ENCODE measurements around the gene KRTAP5-7. TPM values are rescaled to one million over a fixed set of nuclear protein-coding genes. Genes with fewer than 3 reads are reported as not detected.
A peak's percentile ranks its signal among the peaks of the same experiment; 100 is the strongest.

The KRTAP5-7 gene
- polyA plus RNA-seq, 1 of the 3 experiments (the other 2 are of a cell fraction): 0.07 TPM

- Histone ChIP-seq H3K4me1 (ENCODE audit: control insufficient read depth in 1 of 2, insufficient read depth in 2 of 2, low read depth in 1 of 2, low read length in 1 of 2) (peaks cover 10 to 18% of the 10 kb centered on the region in 2 experiments; a peak in 3 of 4 replicates), H3K9me2 (no peaks in the 10 kb centered on the region), H3K79me2 (ENCODE audit: insufficient read depth) (no peaks in the 10 kb centered on the region), H3K36me3 (replicated peaks in 1 of 2; ENCODE audit: control insufficient read depth in 1 of 2, insufficient read depth in 2 of 2, low read length in 1 of 2) (peaks cover 17 to 47% of the 10 kb centered on the region in 2 experiments), H3K4me3 (ENCODE audit: low read depth in 2 of 2, low read length in 1 of 2) (no peak overlapping the region), H3K4me2 (no peak overlapping the region), H3K27me3 (ENCODE audit: insufficient read depth) (no peaks in the 10 kb centered on the region), H3K9ac (no peak overlapping the region), H3F3A (replicated peaks; ENCODE audit: insufficient read depth) (peaks cover 3% of the 10 kb centered on the region), H2AFZ (ENCODE audit: low read depth) (no peak overlapping the region), H3K9me3 (no peaks in the 10 kb centered on the region), H4K20me1 (ENCODE audit: insufficient read depth) (no peaks in the 10 kb centered on the region), H3K27ac (ENCODE audit: low read depth in 2 of 2, low read length in 1 of 2) (no peak overlapping the region)
- ChIA-PET CTCF (no interaction called here), POLR2A (no interaction called here)
- TF ChIP-seq, protein P1, sequence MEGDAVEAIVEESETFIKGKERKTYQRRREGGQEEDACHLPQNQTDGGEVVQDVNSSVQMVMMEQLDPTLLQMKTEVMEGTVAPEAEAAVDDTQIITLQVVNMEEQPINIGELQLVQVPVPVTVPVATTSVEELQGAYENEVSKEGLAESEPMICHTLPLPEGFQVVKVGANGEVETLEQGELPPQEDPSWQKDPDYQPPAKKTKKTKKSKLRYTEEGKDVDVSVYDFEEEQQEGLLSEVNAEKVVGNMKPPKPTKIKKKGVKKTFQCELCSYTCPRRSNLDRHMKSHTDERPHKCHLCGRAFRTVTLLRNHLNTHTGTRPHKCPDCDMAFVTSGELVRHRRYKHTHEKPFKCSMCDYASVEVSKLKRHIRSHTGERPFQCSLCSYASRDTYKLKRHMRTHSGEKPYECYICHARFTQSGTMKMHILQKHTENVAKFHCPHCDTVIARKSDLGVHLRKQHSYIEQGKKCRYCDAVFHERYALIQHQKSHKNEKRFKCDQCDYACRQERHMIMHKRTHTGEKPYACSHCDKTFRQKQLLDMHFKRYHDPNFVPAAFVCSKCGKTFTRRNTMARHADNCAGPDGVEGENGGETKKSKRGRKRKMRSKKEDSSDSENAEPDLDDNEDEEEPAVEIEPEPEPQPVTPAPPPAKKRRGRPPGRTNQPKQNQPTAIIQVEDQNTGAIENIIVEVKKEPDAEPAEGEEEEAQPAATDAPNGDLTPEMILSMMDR (IDR thresholded peaks at IDR 0.05): no peak
- TF ChIP-seq, protein P2, sequence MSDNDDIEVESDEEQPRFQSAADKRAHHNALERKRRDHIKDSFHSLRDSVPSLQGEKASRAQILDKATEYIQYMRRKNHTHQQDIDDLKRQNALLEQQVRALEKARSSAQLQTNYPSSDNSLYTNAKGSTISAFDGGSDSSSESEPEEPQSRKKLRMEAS (IDR thresholded peaks at IDR 0.05; ENCODE audit: low read depth): no peak
- TF ChIP-seq TCF12 (IDR thresholded peaks at IDR 0.05): no peak
- no peak for TF ChIP-seq RXRA (IDR thresholded peaks at IDR 0.05; ENCODE audit: borderline replicate concordance, low read depth)
- TF ChIP-seq FOXJ3 (CRISPR knock-in tag; IDR thresholded peaks at IDR 0.05): no peak
- TF ChIP-seq RAD21 (IDR thresholded peaks at IDR 0.05; ENCODE audit: low read length): no peak
- no peak for DNase-seq
- 96% methylated on average over 1 of the region's 1 CpG for WGBS (ENCODE audit: low lambda C conversion rate)
Measured at GRCh38 chr11:71486320-71486719, 40.7 kb upstream of the KRTAP5-7 start.

- Histone ChIP-seq H3K4me1 (ENCODE audit: control insufficient read depth in 1 of 2, insufficient read depth in 2 of 2, low read depth in 1 of 2, low read length in 1 of 2) (peaks cover 10 to 18% of the 10 kb centered on the region in 2 experiments; a peak in 3 of 4 replicates), H3K36me3 (replicated peaks in 1 of 2; ENCODE audit: control insufficient read depth in 1 of 2, insufficient read depth in 2 of 2, low read length in 1 of 2) (peaks cover 6 to 46% of the 10 kb centered on the region in 2 experiments)
- no peak for TF ChIP-seq TEAD4 (IDR thresholded peaks at IDR 0.05; ENCODE audit: borderline replicate concordance, insufficient read depth)
- TF ChIP-seq, protein P2 (IDR thresholded peaks at IDR 0.05; ENCODE audit: low read depth): no peak
- TF ChIP-seq ELF1 (IDR thresholded peaks at IDR 0.05): no peak
- TF ChIP-seq, protein P3, sequence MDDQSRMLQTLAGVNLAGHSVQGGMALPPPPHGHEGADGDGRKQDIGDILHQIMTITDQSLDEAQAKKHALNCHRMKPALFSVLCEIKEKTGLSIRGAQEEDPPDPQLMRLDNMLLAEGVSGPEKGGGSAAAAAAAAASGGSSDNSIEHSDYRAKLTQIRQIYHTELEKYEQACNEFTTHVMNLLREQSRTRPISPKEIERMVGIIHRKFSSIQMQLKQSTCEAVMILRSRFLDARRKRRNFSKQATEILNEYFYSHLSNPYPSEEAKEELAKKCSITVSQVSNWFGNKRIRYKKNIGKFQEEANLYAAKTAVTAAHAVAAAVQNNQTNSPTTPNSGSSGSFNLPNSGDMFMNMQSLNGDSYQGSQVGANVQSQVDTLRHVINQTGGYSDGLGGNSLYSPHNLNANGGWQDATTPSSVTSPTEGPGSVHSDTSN (IDR thresholded peaks at IDR 0.05): no peak
- TF ChIP-seq FOXJ3 (CRISPR knock-in tag; IDR thresholded peaks at IDR 0.05): no peak
- no peak for TF ChIP-seq MEF2A (IDR thresholded peaks at IDR 0.05; ENCODE audit: borderline replicate concordance, low read depth)
- no peak for TF ChIP-seq SMC3 (IDR thresholded peaks at IDR 0.05; ENCODE audit: low read depth, low read length)
- no peak for TF ChIP-seq JUND (IDR thresholded peaks at IDR 0.05)
- no peak for TF ChIP-seq NFIC (IDR thresholded peaks at IDR 0.05; ENCODE audit: borderline replicate concordance)
- TF ChIP-seq YY1 (IDR thresholded peaks at IDR 0.05; ENCODE audit: low read depth): no peak
- TF ChIP-seq, protein P4, sequence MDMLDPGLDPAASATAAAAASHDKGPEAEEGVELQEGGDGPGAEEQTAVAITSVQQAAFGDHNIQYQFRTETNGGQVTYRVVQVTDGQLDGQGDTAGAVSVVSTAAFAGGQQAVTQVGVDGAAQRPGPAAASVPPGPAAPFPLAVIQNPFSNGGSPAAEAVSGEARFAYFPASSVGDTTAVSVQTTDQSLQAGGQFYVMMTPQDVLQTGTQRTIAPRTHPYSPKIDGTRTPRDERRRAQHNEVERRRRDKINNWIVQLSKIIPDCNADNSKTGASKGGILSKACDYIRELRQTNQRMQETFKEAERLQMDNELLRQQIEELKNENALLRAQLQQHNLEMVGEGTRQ (IDR thresholded peaks at IDR 0.05; ENCODE audit: borderline replicate concordance, low read depth, low read length): no peak
- TF ChIP-seq RCOR1 (IDR thresholded peaks at IDR 0.05; ENCODE audit: low read length): no peak
- TF ChIP-seq RXRA (IDR thresholded peaks at IDR 0.05; ENCODE audit: borderline replicate concordance, low read depth): no peak
- TF ChIP-seq REST (IDR thresholded peaks at IDR 0.05; ENCODE audit: low read depth, low read length): no peak
- TF ChIP-seq CHD2 (IDR thresholded peaks at IDR 0.05; ENCODE audit: low read length, partially characterized antibody): no peak
Measured at GRCh38 chr11:71488681-71489270, 38.3 kb upstream of the KRTAP5-7 start.

More at GRCh38 chr11:71488681-71489270, 38.3 kb upstream of the KRTAP5-7 start:
- Histone ChIP-seq H3K27ac (ENCODE audit: low read depth in 2 of 2, low read length in 1 of 2) (peak overlapping the region in 1 of 2 experiments; percentile 87; a peak in 2 of 4 replicates), H4K20me1 (ENCODE audit: insufficient read depth) (no peaks in the 10 kb centered on the region), H3K9me3 (no peaks in the 10 kb centered on the region), H3F3A (replicated peaks; ENCODE audit: insufficient read depth) (peaks cover 3% of the 10 kb centered on the region), H3K9me2 (no peaks in the 10 kb centered on the region), H3K9ac (no peak overlapping the region), H3K79me2 (ENCODE audit: insufficient read depth) (no peaks in the 10 kb centered on the region), H2AFZ (ENCODE audit: low read depth) (no peak overlapping the region), H3K4me2 (no peak overlapping the region), H3K27me3 (ENCODE audit: insufficient read depth) (no peaks in the 10 kb centered on the region), H3K4me3 (ENCODE audit: low read depth in 2 of 2, low read length in 1 of 2) (no peak overlapping the region)
- no peak for DNase-seq
- ChIA-PET POLR2A (no interaction called here), CTCF (interaction anchor here (1.5 to 2.5 kb wide), 2 partner anchors 10 to 75 kb away, joined by 8 to 11 read pairs; no protein-coding TSS in a partner anchor)
- 85% methylated on average over 6 of the region's 6 CpGs for WGBS (ENCODE audit: low lambda C conversion rate)

Measured in SK-N-SH (cell line).